Mesenteric fat pad (tissue), 1 donor: ENCODE measurements around the gene IGF2. TPM values are rescaled to one million over a fixed set of nuclear protein-coding genes. Genes with fewer than 3 reads are reported as not detected.

Experiments
- DNase-seq: peaks from one replicate; pipeline ENCODE4 v3.0.0-alpha.2; 2020; ENCODE audit warnings: low spot score
- total RNA-seq: library from RNA; stranded (reverse); fragmentation: NEBNext Ultra II Directional; extraction: Animal tissue kit (Norgen Biotek cat#: 25700); gene quantifications from one replicate; pipeline ENCODE4 v1.2.1, GENCODE V29; 2021
- donor health status: DM: yes; HTN: yes; CAD: no.

IGF2 gene
- total RNA-seq, 1 donor from 2014 or later: 148 TPM

DNA sequence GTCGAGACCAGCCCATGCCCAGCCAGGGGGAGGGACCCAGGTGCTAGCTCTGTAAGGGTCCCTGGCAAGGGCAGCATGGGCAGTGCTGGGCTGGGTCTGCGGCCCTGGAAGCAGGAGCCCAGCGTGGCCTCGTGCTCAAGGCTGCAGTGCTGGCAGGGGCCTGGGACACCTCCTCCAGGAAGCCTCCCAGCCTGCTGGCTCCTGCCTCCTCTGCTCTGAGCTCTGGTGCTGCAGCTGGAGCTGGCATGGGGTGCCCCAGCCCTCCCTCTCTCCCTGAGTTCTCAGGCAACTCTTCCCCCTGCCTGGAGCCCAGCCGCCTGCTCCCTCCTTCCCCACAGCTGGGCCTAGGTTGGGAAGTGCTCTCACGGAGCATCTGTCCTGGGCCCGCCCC, 15.0 kb upstream of the IGF2 start:
- DNase-seq: no peak

DNA sequence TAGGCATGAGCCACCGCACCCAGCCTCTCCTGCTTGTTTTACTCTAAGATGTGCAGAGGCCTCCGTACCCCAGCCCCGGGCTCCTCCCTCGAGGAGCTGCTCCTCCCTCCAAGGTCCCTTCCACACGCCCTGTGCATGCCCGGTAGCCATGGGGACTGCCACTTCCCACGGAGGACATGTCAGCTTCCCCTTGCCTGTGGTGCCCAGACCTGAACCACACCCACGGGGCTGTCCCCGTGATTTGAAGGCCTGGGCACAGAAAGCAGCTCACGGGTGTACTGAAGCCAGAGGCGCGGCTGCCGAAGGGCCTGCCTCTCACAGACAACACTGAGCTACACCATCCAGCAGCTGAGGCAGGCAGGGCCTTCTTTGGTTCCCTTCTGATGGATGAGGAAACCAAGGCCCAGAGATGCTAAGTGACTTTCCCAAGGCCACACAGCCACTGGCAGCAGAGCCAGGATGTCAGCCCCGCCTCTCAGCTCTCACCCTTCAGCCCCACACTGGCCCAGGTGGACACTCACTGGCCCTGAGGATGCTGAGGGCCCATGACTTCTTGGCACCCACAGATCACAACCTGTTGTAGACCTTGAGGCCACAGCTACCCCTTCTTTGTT, 14.5 kb upstream of the IGF2 start:
- DNase-seq: no peak

DNA sequence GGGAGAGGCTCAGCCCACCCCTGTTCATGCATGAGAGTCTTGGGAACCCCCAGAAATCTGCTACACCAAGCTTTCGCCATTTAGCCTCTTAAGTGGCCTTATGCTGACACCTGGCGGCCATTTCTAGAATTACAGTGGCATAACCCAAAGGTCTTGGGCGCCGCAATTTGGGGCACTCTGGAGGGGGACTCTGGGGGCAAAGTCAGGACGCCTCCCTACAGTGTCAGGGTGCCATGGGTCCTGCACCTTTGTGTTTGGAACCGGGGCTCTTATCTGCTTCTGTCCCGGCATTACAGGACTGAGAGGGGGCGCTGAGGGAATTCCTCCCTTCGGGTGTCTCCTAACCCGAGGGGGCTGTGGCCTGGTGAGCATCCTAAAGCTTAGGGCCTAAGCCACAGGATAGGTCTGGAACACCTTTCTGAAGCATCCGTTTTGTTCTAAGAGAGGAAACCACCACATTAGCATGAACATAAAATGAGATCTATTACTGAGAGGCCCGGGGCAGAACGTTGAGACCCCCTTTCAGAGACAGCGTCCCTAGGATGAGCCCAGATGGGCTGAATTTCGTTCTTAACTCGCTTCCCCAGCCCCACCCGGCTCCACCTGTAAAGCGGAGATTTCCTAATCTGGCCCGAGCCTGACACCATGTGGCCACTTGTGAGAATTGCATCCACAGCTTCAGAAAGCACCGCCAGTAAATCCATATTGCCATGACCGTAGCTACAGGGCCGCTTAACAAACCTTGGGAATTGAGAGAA, 12.5 kb upstream of the IGF2 start:
- DNase-seq: no peak

DNA sequence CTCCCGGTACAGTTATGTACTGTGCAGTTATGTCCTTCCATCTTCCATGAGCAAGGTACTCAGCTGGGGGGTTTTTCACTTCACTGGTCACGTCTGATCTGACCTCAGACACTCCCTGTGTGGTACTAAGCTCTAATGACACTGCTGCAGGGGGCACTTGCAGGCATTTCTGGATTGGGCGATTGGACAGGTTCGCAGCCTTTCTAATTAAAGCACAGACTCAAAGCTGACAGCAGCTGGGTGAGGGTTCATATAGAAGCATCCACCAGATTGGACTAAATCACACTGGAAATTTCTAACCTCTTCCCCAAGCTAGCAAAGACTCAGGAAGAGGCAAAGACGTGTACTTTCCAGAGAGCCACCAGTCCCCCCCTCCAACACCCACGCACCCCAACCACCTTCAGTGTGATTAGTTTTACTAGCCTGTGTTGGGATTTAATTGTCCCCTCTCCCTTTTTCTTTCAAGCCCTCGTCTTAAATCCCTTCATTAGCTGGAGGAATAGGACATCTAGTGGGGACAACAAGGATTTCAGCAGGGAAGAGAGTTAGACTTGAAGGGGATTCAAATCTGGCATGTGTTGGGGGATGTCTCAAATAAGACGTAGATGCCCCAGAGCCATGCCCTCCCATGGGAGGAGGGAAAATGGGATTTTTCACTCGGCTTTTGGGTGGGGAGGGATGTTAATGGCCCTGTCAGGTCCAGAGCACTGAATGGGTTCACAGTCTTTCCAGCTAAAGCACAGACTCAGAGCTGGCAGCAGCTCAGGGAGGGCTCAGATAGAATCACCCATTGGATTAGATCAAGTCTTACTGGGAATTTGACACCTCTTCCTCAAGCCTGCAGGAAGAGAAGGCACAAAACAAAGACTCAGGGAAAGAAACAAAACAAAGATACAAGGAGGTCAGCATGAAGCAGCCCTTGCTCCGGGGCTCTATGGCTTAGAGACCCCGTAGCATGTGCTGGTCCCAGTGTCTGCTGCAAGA, 11.0 kb upstream of the IGF2 start:
- DNase-seq: no peak

DNA sequence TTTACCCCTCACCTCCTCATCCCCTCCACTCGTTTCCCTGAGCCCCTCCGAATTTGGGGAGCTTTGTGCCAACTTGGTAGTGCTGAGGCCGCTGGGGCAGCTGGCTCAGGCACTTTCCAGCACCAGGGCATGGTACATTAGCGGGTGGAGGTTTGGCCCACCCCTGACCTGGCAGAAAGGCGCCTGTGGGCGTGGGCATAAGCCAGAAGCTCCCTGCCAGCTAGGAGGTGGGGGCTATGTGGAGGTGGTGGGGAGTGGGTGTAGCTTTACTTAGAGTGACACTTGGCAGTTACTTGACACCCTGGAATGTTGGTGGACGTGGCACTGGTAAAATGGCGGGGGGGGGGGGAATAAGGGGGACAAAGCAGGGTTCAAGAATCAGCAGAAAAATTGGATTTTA, 10.3 kb upstream of the IGF2 start:
- no peak for DNase-seq

DNA sequence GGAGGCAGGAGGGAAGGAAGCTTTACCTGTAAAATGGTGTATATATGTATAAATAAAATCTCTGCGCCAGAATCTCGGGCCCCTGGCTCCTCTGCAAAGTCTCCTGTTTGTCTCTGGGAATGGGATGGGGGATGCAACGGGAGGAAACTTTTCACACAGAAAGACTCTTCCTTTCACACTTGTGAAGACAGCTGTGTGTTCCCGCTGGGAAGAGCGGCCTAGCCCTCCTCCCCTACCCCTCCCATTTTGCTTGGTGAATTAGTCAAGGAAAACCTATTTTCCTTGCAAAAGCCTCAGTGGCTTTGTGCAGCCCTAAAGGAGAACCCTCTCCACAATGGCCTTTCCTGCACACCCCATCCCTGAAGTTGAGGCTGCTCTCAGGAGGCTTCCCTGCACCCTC, 9.4 kb upstream of the IGF2 start:
- DNase-seq: no peak

DNA sequence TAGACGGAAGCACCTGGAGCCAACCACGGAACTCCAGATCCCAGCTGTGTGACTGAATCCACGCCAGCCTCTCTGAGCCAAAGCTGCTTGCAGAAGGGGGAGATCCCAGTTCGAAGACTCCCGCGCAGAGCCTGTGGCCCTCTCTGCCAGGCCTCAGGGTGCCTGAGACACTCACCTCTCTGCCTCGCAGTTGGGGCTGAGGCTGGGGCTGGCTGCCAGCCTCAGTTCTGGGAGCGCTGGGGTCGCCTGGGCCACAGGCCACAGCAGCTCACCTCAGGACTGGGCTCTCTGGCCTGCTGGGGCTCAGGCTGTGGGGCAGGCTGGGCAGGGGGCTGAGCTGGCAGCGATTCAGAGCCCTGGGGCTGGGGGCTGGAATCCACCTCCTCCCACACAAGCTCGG, 8.2 kb upstream of the IGF2 start:
- DNase-seq: no peak

DNA sequence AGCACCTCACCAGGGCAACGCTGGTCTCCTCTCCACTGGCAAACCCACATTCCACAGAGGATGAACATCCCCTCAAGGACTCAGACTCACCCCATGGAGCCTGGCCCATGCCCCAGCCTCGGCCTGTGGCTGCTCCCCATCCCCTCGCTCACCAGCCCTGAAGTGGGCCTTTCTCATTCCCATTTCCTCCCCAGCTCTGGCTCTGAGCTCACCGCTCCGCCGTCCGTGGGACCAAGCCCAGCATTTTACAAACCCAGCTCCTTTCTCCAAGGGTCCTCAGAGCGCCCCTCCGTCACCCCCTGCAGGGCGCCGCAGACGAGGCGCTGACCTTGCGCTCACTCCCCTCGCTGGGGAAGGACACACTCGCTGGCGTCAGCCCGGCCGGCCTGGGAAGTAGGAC, 6.9 kb upstream of the IGF2 start:
- DNase-seq: no peak

DNA sequence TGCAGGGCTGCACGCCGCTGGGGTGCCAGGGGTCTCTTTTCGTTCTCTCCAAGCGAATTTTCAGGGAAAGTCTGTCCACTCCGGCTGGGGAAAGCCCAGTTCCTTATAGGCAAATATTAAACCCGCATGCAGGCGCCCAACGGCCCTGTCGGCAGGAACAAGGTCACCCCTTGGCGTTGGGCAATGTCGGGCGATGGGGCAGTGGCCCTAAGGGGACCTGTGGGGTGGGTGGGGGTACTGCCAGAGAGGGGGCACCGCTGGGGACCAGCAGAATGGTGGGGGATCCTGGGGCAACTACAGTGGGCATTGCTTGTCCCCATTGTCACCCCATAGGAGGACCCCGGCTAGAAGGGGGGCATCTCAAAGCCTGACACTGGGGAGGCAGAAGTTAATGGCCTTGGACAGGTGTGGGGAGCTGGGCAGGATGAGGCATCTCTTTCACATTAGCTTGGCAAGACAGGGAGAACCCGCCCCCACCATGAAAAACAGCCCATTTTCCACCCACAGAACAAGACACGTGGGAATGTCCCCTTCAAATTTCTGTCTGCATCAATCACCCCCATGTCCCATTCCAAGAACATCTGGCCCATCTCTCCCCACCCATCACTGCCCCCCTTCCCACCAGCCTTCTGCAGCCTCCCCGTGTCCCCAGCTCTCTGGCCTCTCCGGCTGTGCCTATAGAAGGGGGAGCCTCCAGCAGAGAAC, 5.5 kb upstream of the IGF2 start:
- no peak for DNase-seq

DNA sequence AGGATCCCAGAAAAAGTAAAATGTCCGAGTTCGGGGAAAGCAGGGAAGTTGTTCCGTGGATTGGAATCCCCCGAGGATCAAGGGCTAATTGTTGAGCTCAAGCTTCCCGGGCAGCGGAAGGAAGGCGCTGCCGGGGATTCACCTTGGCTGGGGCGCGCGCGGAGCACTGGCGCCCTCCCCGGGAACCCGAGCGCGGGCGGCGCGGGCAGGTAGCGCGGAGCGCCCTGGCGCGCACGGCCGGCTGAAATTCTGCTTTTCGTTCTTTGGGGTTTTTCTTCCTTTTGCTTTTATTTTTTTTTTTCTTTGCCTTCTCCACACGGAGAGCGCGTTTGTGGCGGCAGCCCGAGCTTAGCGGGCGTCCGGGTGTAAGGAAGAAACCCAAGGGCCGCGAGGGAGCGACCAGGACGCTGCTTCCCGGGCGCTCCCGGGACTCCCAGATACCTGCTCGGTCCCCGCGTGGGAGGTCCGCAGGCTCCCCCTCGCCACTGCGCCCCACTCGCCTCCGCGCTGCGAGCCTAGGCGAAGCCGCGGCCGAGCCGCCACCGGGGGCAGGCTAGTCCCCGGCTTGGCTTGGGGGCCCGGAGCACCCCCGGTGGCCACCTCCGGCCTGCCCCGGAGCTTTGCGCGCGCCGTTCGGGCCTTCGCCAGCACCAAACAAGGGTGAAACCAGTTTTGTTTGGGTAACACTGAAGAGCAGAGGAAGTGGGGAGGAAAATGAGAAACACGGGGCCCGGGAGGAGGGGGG, 4.8 kb upstream of the IGF2 start:
- no peak for DNase-seq

DNA sequence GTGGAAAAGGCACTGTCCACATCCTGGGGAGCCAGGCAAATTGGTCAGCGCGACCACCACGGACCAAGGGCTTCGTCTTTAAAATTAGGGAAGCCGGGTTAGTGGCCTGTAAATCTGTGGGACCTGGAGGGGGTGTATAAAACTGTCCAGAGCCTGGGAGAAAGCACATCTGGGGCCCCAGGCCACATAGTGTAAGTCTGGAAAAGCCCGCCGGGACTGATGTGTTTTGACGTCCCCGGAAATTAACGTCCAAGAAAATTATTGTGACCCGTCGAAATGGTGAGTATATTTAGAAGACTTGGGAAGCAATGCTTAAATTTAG, 4.2 kb upstream of the IGF2 start:
- DNase-seq: no peak

DNA sequence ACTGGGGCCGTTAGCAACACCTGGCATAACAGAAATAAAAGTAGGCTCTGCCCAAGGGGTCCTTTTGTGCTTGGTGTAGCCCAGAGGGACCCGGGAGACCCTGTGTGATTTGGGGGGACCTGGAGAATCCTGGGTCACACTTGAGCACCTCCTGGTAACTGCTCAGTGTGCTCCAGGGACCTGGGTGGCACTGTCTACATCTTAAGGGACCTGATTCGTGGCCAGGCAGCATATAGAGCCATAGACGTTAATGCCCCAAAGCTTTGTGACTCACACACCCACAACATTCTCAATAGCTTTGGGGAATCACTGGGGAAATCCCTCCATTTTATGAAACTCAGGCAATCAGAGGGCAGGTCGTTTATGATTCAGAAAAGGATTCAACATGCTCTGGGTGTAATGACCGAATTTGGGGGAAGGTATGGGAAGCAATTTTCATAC, 3.6 kb upstream of the IGF2 start:
- no peak for DNase-seq

DNA sequence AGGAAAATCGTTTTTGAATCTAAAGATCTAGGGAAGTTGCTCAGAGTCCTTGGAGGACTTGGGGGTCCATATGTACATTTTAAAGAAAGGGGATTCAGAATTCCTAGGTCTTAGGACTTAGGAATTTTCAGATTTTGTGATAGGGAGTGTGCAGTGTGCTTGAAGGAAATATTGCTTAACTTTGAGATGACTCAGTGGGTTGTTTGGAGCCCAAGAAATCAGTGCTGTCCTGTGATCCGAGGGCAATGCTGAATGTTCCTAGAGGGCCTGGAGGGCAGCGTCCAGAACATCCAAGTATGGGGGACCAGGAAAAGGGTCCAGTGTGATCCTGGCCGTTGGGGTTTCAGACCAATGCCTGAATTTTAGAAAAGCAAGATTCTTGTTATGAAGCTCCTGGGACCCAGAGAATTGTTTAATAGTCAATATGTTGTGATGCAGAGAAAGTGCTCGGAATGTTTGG, 3.1 kb upstream of the IGF2 start:
- DNase-seq: no peak

DNA sequence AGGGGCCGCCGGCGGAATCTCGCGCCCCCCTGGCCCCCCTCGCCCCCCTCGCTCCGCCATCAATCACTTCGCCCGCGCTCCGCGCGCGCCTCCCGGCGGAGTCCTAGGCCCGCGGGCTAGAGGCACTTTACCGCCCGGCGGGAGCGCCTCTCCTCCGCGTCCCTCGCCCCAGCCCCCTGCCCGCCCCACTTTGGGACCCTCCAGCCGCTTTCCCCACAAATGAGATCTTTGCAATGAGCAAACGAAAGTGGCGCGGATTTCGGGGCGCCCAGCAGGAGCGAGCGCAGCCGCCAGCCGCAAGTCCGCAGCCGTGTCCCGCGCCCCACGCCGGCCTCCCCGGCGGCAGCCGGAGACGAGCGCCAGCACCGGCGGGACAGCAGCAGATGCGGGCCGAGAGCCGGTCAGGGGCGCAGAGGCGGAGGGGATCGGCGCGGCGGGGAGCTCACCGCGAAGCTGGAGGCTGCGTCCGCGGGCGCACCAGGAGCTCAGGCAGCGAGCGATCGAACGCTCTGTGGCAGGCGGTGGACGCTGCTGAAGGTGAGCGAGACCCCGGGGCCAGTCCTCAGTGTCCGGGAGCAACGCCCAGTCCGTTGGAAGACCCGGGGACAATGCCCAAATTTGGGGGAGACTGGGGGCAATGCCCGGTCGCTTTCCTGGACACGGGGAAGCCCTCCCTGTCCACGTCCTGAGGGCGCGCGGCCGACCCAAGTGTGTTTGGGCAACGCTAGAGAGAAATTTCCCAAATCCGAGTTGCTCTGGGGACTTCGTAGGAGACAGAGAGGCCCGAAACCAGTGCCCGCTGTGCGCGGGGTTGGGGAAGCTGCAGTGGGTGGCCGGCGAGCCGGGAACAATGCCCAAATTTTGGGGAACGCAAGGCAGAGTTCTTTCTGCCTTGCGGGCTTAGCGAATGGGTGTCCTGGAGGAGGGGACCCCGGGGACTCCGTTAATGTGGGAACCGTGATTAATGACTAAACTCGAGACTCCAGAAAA, 1.5 kb upstream of the IGF2 start:
- DNase-seq: no peak

DNA sequence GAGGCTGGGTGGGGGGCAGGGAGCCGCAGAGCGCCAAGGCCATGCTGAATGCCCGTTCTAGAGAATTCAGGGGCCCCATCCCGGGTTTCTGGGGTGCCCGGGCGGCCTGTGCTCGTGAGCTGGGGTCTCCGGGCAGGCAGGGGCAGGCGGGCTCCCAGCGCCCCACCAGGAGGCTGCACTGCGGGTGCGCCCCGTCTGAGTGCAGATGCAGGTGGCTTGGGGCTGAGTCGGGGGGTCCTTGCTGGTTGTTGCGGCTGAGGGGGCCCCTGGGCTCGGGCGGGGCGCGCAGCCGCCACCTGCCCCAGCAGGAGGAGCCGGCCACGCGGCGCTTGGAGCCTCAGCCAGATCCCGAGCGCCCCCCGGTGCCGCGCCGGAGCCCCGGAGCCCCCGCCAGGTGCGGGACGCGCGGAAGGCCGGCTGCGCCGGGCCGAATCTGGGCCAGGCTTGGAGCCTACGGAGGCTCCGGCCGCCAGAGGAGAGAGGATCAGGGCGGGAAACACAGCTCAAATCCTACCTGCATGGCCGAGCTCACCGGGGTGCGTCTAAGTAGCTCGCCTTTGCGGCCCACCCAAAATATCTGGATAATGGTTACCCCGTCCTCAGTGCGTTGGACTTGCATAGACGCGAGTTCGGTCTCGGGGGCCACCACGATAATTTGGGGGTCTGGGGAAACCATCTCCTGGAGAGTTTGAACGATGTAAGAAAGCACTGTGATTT, 590 bp upstream of the IGF2 start:
- DNase-seq: no peak

DNA sequence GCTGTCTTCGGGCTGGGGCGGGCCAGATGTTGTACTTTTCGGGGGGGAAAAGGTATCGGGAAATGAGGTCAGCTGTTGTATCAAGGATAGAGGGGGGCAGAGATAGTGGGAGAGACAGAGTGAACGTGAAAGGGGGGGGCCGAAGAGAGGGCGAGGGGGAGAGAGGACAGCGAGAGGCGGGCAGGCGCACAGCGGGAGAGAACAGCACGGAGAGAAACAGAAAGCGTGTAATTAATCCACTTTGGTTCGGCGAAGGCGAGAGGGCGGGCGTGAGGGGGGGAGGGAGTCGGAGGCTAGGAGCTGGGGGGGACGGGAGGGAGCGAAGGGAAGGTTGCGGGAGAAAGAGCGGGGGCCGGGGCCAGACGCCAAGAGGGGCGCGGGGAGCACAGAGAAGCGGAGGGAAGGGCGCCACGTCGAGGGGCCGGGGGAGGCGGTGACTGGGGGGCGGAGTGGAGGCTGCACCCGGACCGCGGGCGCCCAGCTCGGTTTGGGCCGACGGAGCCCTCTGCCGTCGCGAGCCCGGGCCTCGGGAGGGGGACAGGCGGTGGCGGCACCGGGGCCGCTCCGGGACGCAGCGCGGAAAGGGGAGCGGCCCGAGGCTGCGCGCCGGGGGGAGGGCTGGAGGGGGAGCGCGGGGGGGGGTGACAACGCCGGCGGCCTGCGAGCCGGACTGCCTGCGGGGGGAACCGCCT, 612 bp downstream of the IGF2 start:
- DNase-seq: no peak

DNA sequence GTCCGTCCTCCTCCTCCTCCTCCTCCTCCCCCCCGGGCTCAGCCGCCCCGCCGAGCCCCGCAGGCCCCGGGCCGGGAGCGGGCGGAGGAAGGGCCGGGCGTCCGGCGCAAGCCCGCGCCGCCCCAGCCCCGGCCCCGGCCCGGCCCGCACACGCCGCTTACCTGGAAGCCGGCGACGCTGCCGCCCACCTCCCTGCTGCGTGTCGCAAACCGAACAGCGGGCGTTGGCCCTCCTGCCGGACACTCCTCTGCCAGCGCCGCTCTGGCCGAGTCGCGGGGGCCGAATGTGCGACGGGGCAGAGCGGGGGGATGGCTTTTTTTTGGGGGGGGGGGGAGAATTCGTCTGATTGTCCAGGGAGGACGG, 1.1 kb downstream of the IGF2 start:
- DNase-seq: no peak
